T-helper 2 cell treated with Interferon-gamma antibody and Interleukin-4, amounts not matched to agents 5 μg/mL and 100 μg/mL, for 36 hours (primary cell): Measurements from ENCODE around the gene SEPTIN5.
"Not testable (repeated sequence)": the region's sequence is repeated elsewhere in the genome, so short reads cannot be mapped to it uniquely, and the experiment has no call there.

Experiments used
- DNase-seq: peaks from one replicate; pipeline ENCODE4 v3.0.0; 2021; ENCODE audit warnings: low spot score
- H3K27ac Mint-ChIP-seq: one replicate; pipeline ENCODE4 v1.8.0; 2021; ENCODE audit warnings: mild to moderate bottlenecking, mixed read lengths
- H3K27me3 Mint-ChIP-seq: one replicate; pipeline ENCODE4 v1.8.0; 2021; ENCODE audit warnings: low read depth, mixed read lengths
- H3K36me3 Mint-ChIP-seq: one replicate; pipeline ENCODE4 v1.8.0; 2021; ENCODE audit warnings: low read depth, mixed read lengths
- H3K4me1 Mint-ChIP-seq: one replicate; pipeline ENCODE4 v1.8.0; 2021; ENCODE audit warnings: low read depth, mixed read lengths
- H3K4me3 Mint-ChIP-seq: one replicate; pipeline ENCODE4 v1.8.0; 2022; ENCODE audit warnings: mild to moderate bottlenecking, moderate library complexity, mixed read lengths
- H3K9me3 Mint-ChIP-seq: one replicate; pipeline ENCODE4 v1.8.0; 2021; ENCODE audit warnings: mixed read lengths

Gene SEPTIN5

DNA sequence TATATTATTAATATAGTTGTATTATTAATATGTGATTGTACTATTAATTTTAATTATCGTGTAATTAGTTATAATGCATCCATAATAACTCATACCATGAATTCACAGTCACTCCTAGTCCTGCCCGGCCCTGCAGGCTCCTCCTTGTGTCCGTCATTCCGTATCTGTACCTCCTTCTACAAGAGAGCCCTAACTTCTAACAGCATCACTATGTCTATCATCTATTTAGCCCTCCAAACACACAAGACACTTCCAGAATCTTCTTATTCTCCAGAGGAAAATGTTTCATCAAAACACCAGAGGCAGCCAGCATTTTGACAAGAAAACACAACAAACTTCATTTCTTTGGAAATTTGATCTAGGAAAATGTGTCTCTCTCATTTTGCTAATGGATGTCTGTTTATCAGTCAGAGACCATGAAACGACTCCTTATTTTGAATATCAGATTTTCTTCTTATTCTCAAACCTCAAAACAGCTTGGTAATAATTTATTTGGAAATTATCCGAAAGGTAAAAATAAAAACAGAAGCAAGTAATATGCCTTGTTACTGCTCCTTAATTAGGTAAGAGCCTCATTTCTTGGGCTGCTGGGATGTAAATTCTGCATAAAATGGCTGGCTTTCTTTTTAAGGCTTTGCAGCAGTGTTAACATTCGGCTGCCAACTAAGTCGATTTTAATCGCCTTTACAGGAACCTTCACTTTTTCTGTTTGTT, 23.1 kb upstream of the SEPTIN5 start:
- Mint-ChIP-seq H3K4me3 (no peak overlapping the region), H3K27ac (no peak overlapping the region), H3K4me1 (no peaks in the 10 kb centered on the region), H3K9me3 (no peaks in the 10 kb centered on the region), H3K36me3 (no peaks in the 10 kb centered on the region), H3K27me3 (peaks cover 4% of the 10 kb centered on the region)
- no peak for DNase-seq

- H3K4me3 Mint-ChIP-seq = no peak overlapping the region
- H3K36me3 Mint-ChIP-seq = no peaks in the 10 kb centered on the region
- no peaks in the 10 kb centered on the region for H3K9me3 Mint-ChIP-seq
- H3K27ac Mint-ChIP-seq = no peak overlapping the region
- H3K4me1 Mint-ChIP-seq = no peaks in the 10 kb centered on the region
- DNase-seq = no peak
- peaks cover 2% of the 10 kb centered on the region for H3K27me3 Mint-ChIP-seq
Observed at GRCh38 chr22:19691721-19692341, 22.5 kb upstream of the SEPTIN5 start.

DNA sequence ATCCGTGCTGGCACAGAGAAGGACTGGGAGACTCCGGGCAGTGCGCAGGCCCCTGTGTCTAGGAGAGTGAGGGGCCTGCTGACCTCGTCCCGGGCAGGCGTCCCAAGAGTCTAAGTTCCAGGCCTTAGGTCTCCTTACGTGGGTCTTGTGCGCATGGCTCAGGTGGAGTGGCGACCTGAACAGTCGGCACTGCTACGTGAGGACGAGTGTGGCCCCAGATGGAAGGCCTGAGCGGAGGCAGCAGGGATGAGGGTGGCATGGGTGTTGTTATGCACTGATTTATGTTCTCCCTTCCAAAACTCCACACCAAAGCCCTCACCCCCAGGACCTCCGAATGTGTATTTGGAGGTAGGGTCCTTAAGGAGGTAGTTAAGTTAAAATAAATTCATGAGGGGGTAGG, 20.7 kb upstream of the SEPTIN5 start:
- DNase-seq = no peak
- Mint-ChIP-seq H3K4me3 (no peak overlapping the region), H3K4me1 (no peaks in the 10 kb centered on the region), H3K27ac (no peak overlapping the region), H3K9me3 (no peaks in the 10 kb centered on the region), H3K27me3 (peaks cover 4% of the 10 kb centered on the region), H3K36me3 (no peaks in the 10 kb centered on the region)

DNA sequence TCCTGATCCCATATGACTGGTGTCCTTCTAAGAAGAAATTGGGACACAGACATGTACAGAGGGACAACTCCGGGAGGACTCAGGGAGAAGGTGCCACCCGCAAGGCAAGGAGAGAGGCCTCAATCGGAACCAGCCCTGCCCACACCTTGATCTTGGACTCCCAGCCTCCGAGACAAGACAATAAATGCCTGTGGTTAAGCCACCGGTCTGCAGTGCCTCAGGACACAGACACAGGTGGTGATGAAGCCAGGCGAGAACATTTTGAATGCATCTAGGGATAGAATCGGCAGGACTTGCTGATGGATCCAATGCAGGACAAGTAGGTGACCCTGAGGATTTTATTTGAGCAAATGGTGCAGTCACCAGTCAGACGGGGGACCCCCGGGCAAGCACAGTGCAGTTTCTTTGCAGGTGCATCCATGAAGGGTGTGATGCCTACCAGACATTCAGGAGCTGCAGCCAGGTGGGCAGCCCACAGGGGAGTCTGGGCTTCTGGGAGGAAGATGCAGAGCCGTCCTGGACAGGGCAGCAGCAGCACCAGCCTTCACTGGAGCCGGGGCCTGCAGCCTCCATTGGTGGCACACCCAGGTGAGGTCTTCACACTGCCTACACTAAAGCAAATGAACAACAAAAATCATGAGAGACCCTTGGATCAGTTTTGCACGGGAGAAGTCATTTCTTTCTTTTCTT, 20.2 kb upstream of the SEPTIN5 start:
- Mint-ChIP-seq H3K27me3 (peaks cover 4% of the 10 kb centered on the region), H3K36me3 (no peaks in the 10 kb centered on the region), H3K4me1 (no peaks in the 10 kb centered on the region), H3K4me3 (no peak overlapping the region), H3K27ac (no peak overlapping the region), H3K9me3 (no peaks in the 10 kb centered on the region)
- no peak for DNase-seq

GRCh38 chr22:19694696-19695095, 19.6 kb upstream of the SEPTIN5 start:
- Mint-ChIP-seq H3K27ac (no peak overlapping the region), H3K4me1 (no peaks in the 10 kb centered on the region), H3K27me3 (peaks cover 4% of the 10 kb centered on the region), H3K9me3 (no peaks in the 10 kb centered on the region), H3K36me3 (no peaks in the 10 kb centered on the region), H3K4me3 (no peak overlapping the region)
- no peak for DNase-seq

- Mint-ChIP-seq H3K36me3 (no peaks in the 10 kb centered on the region), H3K27ac (no peak overlapping the region), H3K4me3 (no peak overlapping the region), H3K4me1 (no peaks in the 10 kb centered on the region), H3K27me3 (peaks cover 8% of the 10 kb centered on the region), H3K9me3 (no peaks in the 10 kb centered on the region)
- DNase-seq = no peak
Observed at GRCh38 chr22:19696504-19697276, 17.6 kb upstream of the SEPTIN5 start.

GRCh38 chr22:19697871-19698270, 16.4 kb upstream of the SEPTIN5 start:
- not testable (repeated sequence) for DNase-seq, H3K4me1 Mint-ChIP-seq, H3K27ac Mint-ChIP-seq, H3K36me3 Mint-ChIP-seq, H3K4me3 Mint-ChIP-seq, H3K9me3 Mint-ChIP-seq, H3K27me3 Mint-ChIP-seq

GRCh38 chr22:19700790-19701419, 13.4 kb upstream of the SEPTIN5 start:
- Mint-ChIP-seq H3K36me3 (no peaks in the 10 kb centered on the region), H3K4me3 (no peak overlapping the region), H3K9me3 (no peaks in the 10 kb centered on the region), H3K27ac (no peak overlapping the region), H3K4me1 (no peaks in the 10 kb centered on the region), H3K27me3 (peaks cover 8% of the 10 kb centered on the region)
- no peak for DNase-seq

GRCh38 chr22:19701420-19702145, 12.7 kb upstream of the SEPTIN5 start:
- Mint-ChIP-seq H3K4me3 (no peak overlapping the region), H3K4me1 (no peaks in the 10 kb centered on the region), H3K36me3 (no peaks in the 10 kb centered on the region), H3K9me3 (no peaks in the 10 kb centered on the region), H3K27me3 (peaks cover 8% of the 10 kb centered on the region), H3K27ac (no peak overlapping the region)
- DNase-seq = no peak

GRCh38 chr22:19703869-19704268, 10.4 kb upstream of the SEPTIN5 start:
- Mint-ChIP-seq H3K27me3 (peaks cover 6% of the 10 kb centered on the region), H3K9me3 (no peaks in the 10 kb centered on the region), H3K4me3 (no peak overlapping the region), H3K4me1 (no peaks in the 10 kb centered on the region), H3K36me3 (no peaks in the 10 kb centered on the region), H3K27ac (no peak overlapping the region)
- no peak for DNase-seq

DNA sequence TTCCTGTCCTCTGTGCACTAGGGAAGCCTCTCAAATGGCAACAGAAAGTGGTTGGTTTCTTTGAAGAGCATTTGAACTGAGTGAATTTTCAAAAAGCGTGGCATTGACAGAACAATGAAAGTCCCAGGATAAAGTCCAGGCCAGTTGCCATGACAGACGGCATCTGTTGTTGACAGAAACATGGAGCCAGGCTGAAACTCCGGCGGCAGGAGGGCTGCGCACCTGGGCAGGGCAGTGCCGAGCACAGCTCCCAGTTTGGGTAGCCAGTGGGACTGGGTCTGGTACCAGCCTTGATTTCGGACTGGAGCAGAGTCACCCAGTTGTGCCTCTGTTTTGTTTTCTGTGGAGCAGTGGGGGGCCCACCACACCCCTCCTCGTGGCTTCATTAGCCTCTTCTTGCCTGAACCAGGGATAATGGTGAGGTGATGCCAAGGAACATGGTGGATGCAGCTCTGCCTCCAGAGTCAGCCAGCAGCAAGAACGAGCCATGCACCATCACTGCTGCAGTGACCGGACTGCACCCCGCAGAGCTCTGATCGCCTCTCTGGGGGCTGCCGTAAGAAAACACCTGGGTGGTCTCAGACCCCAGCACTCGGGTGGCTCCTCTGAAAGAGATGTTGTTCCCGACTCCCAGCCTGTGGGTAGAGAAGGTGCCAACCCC, 9.8 kb upstream of the SEPTIN5 start:
- Mint-ChIP-seq H3K27me3 (peaks cover 6% of the 10 kb centered on the region), H3K9me3 (no peaks in the 10 kb centered on the region), H3K4me3 (no peak overlapping the region), H3K4me1 (no peaks in the 10 kb centered on the region), H3K27ac (no peak overlapping the region), H3K36me3 (no peaks in the 10 kb centered on the region)
- DNase-seq = no peak

- Mint-ChIP-seq H3K36me3 (no peaks in the 10 kb centered on the region), H3K4me1 (no peaks in the 10 kb centered on the region), H3K27me3 (peaks cover 6% of the 10 kb centered on the region), H3K9me3 (no peaks in the 10 kb centered on the region), H3K27ac (no peak overlapping the region), H3K4me3 (no peak overlapping the region)
- DNase-seq = no peak
Observed at GRCh38 chr22:19705181-19705934, 8.9 kb upstream of the SEPTIN5 start.
